ENCODE measurements around the gene CHTF8.

GRCh38 chr16:69143116-69143515 lies 10.7 kb upstream of the CHTF8 start:
- TF ChIP-seq CTCF (IDR thresholded peaks at IDR 0.05; ENCODE audit: insufficient read depth, low read depth, low read length) (peak; percentile 8), EZH2 (IDR thresholded peaks at IDR 0.05; ENCODE audit: insufficient read depth, low read length) (no peak)
